Ishikawa (cell line): ENCODE results near the gene ADGRE2.

Experiments used
- CEBPB ChIP-seq: IDR thresholded peaks from 2 replicates; pipeline ENCODE4 v1.6.1; 2012
- CREB1 ChIP-seq: IDR thresholded peaks from 2 replicates; pipeline ENCODE4 v1.6.1; 2012; ENCODE audit warnings: low read depth
- EGR1 ChIP-seq: IDR thresholded peaks from 2 replicates; pipeline ENCODE4 v1.6.1; 2012
- EP300 ChIP-seq: IDR thresholded peaks from 2 replicates; pipeline ENCODE4 v1.6.1; 2012; ENCODE audit warnings: borderline replicate concordance
- FOXM1 ChIP-seq: IDR thresholded peaks from 2 replicates; pipeline ENCODE4 v1.6.1; 2012; ENCODE audit warnings: low read depth, borderline replicate concordance
- MAX ChIP-seq: IDR thresholded peaks from 2 replicates; pipeline ENCODE4 v1.6.1; 2012
- NFIC ChIP-seq: IDR thresholded peaks from 2 replicates; pipeline ENCODE4 v1.6.1; 2012
- TAF1 ChIP-seq: IDR thresholded peaks from 2 replicates; pipeline ENCODE4 v1.6.1; 2012; ENCODE audit warnings: low read depth, mild to moderate bottlenecking
- TCF12 ChIP-seq: IDR thresholded peaks from 2 replicates; pipeline ENCODE4 v1.6.1; 2012; ENCODE audit warnings: low read depth
- TEAD4 ChIP-seq: IDR thresholded peaks from 2 replicates; pipeline ENCODE4 v1.6.1; 2012
- YY1 ChIP-seq: IDR thresholded peaks from 2 replicates; pipeline ENCODE4 v1.6.1; 2012; ENCODE audit warnings: low read depth
- ZBTB7A ChIP-seq: IDR thresholded peaks from 2 replicates; pipeline ENCODE4 v1.6.1; 2012; ENCODE audit warnings: low read depth
- TF ChIP-seq, protein P1 (sequence below): IDR thresholded peaks from 2 replicates; pipeline ENCODE4 v1.6.1; 2012; ENCODE audit warnings: low read depth, mild to moderate bottlenecking

GRCh38 chr19:14703833-14704232 is 74.5 kb downstream of the ADGRE2 start:
- TF ChIP-seq EP300 (no peak), NFIC (no peak), CREB1 (no peak), ZBTB7A (no peak), CEBPB (no peak), EGR1 (no peak), YY1 (no peak), MAX (no peak), TCF12 (no peak), FOXM1 (no peak), TEAD4 (no peak), TAF1 (no peak)
- TF ChIP-seq, protein P1, sequence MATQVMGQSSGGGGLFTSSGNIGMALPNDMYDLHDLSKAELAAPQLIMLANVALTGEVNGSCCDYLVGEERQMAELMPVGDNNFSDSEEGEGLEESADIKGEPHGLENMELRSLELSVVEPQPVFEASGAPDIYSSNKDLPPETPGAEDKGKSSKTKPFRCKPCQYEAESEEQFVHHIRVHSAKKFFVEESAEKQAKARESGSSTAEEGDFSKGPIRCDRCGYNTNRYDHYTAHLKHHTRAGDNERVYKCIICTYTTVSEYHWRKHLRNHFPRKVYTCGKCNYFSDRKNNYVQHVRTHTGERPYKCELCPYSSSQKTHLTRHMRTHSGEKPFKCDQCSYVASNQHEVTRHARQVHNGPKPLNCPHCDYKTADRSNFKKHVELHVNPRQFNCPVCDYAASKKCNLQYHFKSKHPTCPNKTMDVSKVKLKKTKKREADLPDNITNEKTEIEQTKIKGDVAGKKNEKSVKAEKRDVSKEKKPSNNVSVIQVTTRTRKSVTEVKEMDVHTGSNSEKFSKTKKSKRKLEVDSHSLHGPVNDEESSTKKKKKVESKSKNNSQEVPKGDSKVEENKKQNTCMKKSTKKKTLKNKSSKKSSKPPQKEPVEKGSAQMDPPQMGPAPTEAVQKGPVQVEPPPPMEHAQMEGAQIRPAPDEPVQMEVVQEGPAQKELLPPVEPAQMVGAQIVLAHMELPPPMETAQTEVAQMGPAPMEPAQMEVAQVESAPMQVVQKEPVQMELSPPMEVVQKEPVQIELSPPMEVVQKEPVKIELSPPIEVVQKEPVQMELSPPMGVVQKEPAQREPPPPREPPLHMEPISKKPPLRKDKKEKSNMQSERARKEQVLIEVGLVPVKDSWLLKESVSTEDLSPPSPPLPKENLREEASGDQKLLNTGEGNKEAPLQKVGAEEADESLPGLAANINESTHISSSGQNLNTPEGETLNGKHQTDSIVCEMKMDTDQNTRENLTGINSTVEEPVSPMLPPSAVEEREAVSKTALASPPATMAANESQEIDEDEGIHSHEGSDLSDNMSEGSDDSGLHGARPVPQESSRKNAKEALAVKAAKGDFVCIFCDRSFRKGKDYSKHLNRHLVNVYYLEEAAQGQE = no peak
